Hematopoietic multipotent progenitor cell treated with erythropoietin and hydrocortisone succinate and interleukin-3 and kit ligand, for 4 days (in vitro differentiated cells): ENCODE measurements around the gene POLG2.
"Not testable (repeated sequence)": the region's sequence is repeated elsewhere in the genome, so short reads cannot be mapped to it uniquely, and the experiment has no call there.

Source experiments
- DNase-seq: peaks from one replicate; pipeline ENCODE4 v3.0.0-alpha.2; 2015

POLG2 gene

GRCh38 chr17:64480951-64481350 lies 15.9 kb downstream of the POLG2 start:
- no peak for DNase-seq

- DNase-seq: no peak
Measured at GRCh38 chr17:64477849-64478248, 19.0 kb downstream of the POLG2 start.

GRCh38 chr17:64472564-64472963 lies 24.3 kb downstream of the POLG2 start:
- peak; percentile 11 for DNase-seq

GRCh38 chr17:64471440-64471839 lies 25.4 kb downstream of the POLG2 start:
- DNase-seq: no peak

GRCh38 chr17:64470625-64471024 lies 26.2 kb downstream of the POLG2 start:
- DNase-seq: no peak

- DNase-seq: not testable (repeated sequence)
Measured at GRCh38 chr17:64466834-64467233, 30.0 kb downstream of the POLG2 start.

GRCh38 chr17:64466019-64466735 lies 30.7 kb downstream of the POLG2 start:
- DNase-seq: no peak

GRCh38 chr17:64461788-64462187 lies 35.1 kb downstream of the POLG2 start:
- no peak for DNase-seq

- no peak for DNase-seq
Measured at GRCh38 chr17:64460955-64461354, 35.9 kb downstream of the POLG2 start.

- DNase-seq: not testable (repeated sequence)
Measured at GRCh38 chr17:64459818-64460217, 37.0 kb downstream of the POLG2 start.

- no peak for DNase-seq
Measured at GRCh38 chr17:64459284-64459747, 37.5 kb downstream of the POLG2 start.

- DNase-seq: no peak
Measured at GRCh38 chr17:64458756-64459155, 38.1 kb downstream of the POLG2 start.

- DNase-seq: no peak
Measured at GRCh38 chr17:64457156-64457555, 39.7 kb downstream of the POLG2 start.

GRCh38 chr17:64455993-64456885 lies 40.6 kb downstream of the POLG2 start:
- peak; percentile 61 for DNase-seq

- peak; percentile 64 for DNase-seq
Measured at GRCh38 chr17:64449545-64449944, 47.3 kb downstream of the POLG2 start.

GRCh38 chr17:64448665-64449512 lies 48.0 kb downstream of the POLG2 start, which contains the start of gene MILR1:
TSS of gene MILR1 (plus strand) at chr17:64449115. CDS start at chr17:64449169, 54 bp downstream.
- peak; percentile 97 for DNase-seq

GRCh38 chr17:64447526-64447925 lies 49.3 kb downstream of the POLG2 start:
- no peak for DNase-seq

- no peak for DNase-seq
Measured at GRCh38 chr17:64443086-64443760, 53.6 kb downstream of the POLG2 start.

GRCh38 chr17:64442541-64442971 lies 54.3 kb downstream of the POLG2 start:
- DNase-seq: no peak

GRCh38 chr17:64441772-64442540 lies 54.9 kb downstream of the POLG2 start:
- DNase-seq: peak; percentile 86

GRCh38 chr17:64439956-64440355 lies 56.9 kb downstream of the POLG2 start:
- DNase-seq: no peak
